ENCODE data around the gene SCMH1.

DNA sequence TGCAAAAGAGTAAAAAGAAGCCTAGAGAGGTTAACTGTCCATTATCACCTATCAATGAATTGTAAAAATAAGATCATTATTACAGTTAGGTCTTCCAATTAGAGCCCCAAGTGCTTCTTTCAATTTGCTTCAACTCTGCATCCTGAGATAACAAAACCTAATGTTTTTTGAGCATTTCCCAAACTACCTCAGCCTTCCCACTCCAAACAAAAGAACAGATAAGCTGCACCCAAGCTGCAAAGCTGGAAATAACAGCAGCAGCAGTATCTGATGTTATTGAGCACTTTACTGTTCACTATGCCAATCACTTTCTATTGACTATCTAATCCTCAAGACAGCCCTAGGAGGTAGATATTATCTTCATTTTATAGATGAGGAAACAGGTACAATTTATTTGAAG lies 123.5 kb downstream of the SCMH1 start:
- TF ChIP-seq, protein P1, sequence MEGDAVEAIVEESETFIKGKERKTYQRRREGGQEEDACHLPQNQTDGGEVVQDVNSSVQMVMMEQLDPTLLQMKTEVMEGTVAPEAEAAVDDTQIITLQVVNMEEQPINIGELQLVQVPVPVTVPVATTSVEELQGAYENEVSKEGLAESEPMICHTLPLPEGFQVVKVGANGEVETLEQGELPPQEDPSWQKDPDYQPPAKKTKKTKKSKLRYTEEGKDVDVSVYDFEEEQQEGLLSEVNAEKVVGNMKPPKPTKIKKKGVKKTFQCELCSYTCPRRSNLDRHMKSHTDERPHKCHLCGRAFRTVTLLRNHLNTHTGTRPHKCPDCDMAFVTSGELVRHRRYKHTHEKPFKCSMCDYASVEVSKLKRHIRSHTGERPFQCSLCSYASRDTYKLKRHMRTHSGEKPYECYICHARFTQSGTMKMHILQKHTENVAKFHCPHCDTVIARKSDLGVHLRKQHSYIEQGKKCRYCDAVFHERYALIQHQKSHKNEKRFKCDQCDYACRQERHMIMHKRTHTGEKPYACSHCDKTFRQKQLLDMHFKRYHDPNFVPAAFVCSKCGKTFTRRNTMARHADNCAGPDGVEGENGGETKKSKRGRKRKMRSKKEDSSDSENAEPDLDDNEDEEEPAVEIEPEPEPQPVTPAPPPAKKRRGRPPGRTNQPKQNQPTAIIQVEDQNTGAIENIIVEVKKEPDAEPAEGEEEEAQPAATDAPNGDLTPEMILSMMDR (IDR thresholded peaks at IDR 0.05), result no peak
- no peak for TF ChIP-seq CHD2 (IDR thresholded peaks at IDR 0.05; ENCODE audit: low read length, partially characterized antibody)
- TF ChIP-seq, protein P2, sequence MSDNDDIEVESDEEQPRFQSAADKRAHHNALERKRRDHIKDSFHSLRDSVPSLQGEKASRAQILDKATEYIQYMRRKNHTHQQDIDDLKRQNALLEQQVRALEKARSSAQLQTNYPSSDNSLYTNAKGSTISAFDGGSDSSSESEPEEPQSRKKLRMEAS (IDR thresholded peaks at IDR 0.05; ENCODE audit: low read depth), result no peak

Data from SK-N-SH (cell line).